ENCODE data around the gene KIAA0319L.
"Not testable (repeated sequence)": the region's sequence is repeated elsewhere in the genome, so short reads cannot be mapped to it uniquely, and the experiment has no call there.

KIAA0319L gene

GRCh38 chr1:35580949-35581388, 23.8 kb upstream of the KIAA0319L start:
- no peak for DNase-seq

- DNase-seq, result peak; percentile 94
Observed at GRCh38 chr1:35577071-35577998, 20.1 kb upstream of the KIAA0319L start.

GRCh38 chr1:35576766-35577070, 19.5 kb upstream of the KIAA0319L start:
- DNase-seq, result not testable (repeated sequence)

- DNase-seq, result peak; percentile 88
Observed at GRCh38 chr1:35576061-35576765, 19.0 kb upstream of the KIAA0319L start.

- DNase-seq, result no peak
Observed at GRCh38 chr1:35575416-35575958, 18.3 kb upstream of the KIAA0319L start.

- no peak for DNase-seq
Observed at GRCh38 chr1:35574655-35575415, 17.6 kb upstream of the KIAA0319L start.

- DNase-seq, result no peak
Observed at GRCh38 chr1:35574125-35574654, 17.0 kb upstream of the KIAA0319L start.

- no peak for DNase-seq
Observed at GRCh38 chr1:35573198-35574124, 16.3 kb upstream of the KIAA0319L start, which contains the start of gene TFAP2E. Gene TFAP2E, plus strand, starts transcription at chr1:35573314. Its CDS starts 264 bp downstream, at chr1:35573578.

- DNase-seq, result no peak
Observed at GRCh38 chr1:35572296-35572695, 15.1 kb upstream of the KIAA0319L start.

GRCh38 chr1:35571263-35571662, 14.1 kb upstream of the KIAA0319L start:
- no peak for DNase-seq

- no peak for DNase-seq
Observed at GRCh38 chr1:35570589-35571137, 13.5 kb upstream of the KIAA0319L start.

GRCh38 chr1:35569936-35570335, 12.7 kb upstream of the KIAA0319L start:
- no peak for DNase-seq

GRCh38 chr1:35568975-35569395, 11.8 kb upstream of the KIAA0319L start:
- DNase-seq, result peak; percentile 19

- DNase-seq, result no peak
Observed at GRCh38 chr1:35567947-35568558, 10.8 kb upstream of the KIAA0319L start.

- no peak for DNase-seq
Observed at GRCh38 chr1:35565742-35566133, 8.5 kb upstream of the KIAA0319L start.

GRCh38 chr1:35564884-35565741, 7.9 kb upstream of the KIAA0319L start:
- no peak for DNase-seq

GRCh38 chr1:35564037-35564883, 7.1 kb upstream of the KIAA0319L start:
- DNase-seq, result peak; percentile 23

- no peak for DNase-seq
Observed at GRCh38 chr1:35563166-35563565, 6.0 kb upstream of the KIAA0319L start.

All from GF-D8 (cell line).